HCT116 (cell line): Measurements from ENCODE around the gene S100A13. TPM values are rescaled to one million over a fixed set of nuclear protein-coding genes. Genes with fewer than 3 reads are reported as not detected.

ENCODE experiments used
- ATAC-seq: fragments of 200-7000 bp; cut with Tn5 transposase; 2 replicates; pipeline ENCODE4 v1.9.1; 2020; ENCODE audit warnings: mild to moderate bottlenecking, moderate library complexity
- BruUV-seq: library from RNA; stranded (reverse); fragments of 400-500 nt; replicated peaks from 2 replicates; lab custom pipeline; 2021; lab: Mats Ljungman, UMichigan
- CTCF ChIA-PET: fragments of 300-600 bp; sonication (Branson Sonifier 250); formaldehyde crosslinking; loops from one replicate; lab custom pipeline; 2021; ENCODE audit warnings: antibody characterized with exemption; lab: Charles Lee
- POLR2A ChIA-PET: fragments of 300-600, 350-600 bp; sonication (Branson Sonifier 250); formaldehyde crosslinking; loops from one replicate; lab custom pipeline; 2021; ENCODE audit warnings: antibody characterized with exemption; lab: Charles Lee
- RAD21 ChIA-PET, 2 experiments: fragments of 300-600 bp; sonication (Branson Sonifier 250); formaldehyde crosslinking; loops; one replicate each; lab custom pipeline; 2023; ENCODE audit warnings: low total read pairs in 2 of 2; ENCODE audit not compliant: uncharacterized antibody in 2 of 2, unreplicated experiment in 2 of 2, low non-redundant PET in 1 of 2; lab: Charles Lee
- DNase-seq: peaks from one replicate; pipeline ENCODE4 v3.0.0-alpha.2; 2010; ENCODE audit warnings: low read depth, low spot score
- H2AFZ ChIP-seq: fragments of 200-600 bp; shearing (Covaris generic), sonication (generic); 2 replicates; pipeline ENCODE4 v1.6.1; 2017; ENCODE audit warnings: low read depth, mixed run types, mixed read lengths, antibody characterized with exemption, low read length; ENCODE audit not compliant: poor library complexity, severe bottlenecking
- H3K27ac ChIP-seq: 2 replicates; pipeline ENCODE4 v1.5.1; 2012; ENCODE audit warnings: low read depth, low read length
- H3K27me3 ChIP-seq: fragments of 200-600 bp; sonication (generic); 2 replicates; pipeline ENCODE4 v1.6.1; 2016; ENCODE audit warnings: mixed run types, low read length, mixed read lengths; ENCODE audit not compliant: insufficient read depth
- H3K36me3 ChIP-seq, 2 experiments: fragments of 200-500 bp in 1 of 2; fragments of 200-600 bp in 1 of 2; sonication (Bioruptor generic) in 1 of 2; sonication (generic) in 1 of 2; 2 replicates each; pipeline versions ENCODE4 v1.5.1 to v1.6.1; 2014 to 2016; ENCODE audit warnings: low read length in 2 of 2, inconsistent platforms in 1 of 2, mixed read lengths in 1 of 2, mixed run types in 1 of 2; ENCODE audit not compliant: insufficient read depth in 2 of 2, control insufficient read depth in 1 of 2
- H3K4me1 ChIP-seq, 2 experiments: fragments of 200-600 bp in 1 of 2; sonication (generic) in 1 of 2; 2 replicates each; pipeline versions ENCODE4 v1.5.1 to v1.6.1; 2012 to 2017; ENCODE audit warnings: low read length in 2 of 2, inconsistent platforms in 1 of 2, mild to moderate bottlenecking in 1 of 2, mixed read lengths in 1 of 2, mixed run types in 1 of 2, moderate library complexity in 1 of 2; ENCODE audit not compliant: insufficient read depth in 2 of 2, control insufficient read depth in 1 of 2
- H3K4me2 ChIP-seq: fragments of 200-600 bp; sonication (generic); 2 replicates; pipeline ENCODE4 v1.6.1; 2017; ENCODE audit warnings: mixed run types, low read length, mixed read lengths
- H3K4me3 ChIP-seq, 2 experiments: fragments of 200-600 bp in 1 of 2; sonication (generic) in 1 of 2; replicated peaks in 1 of 2; 2 replicates each; pipeline ENCODE4 v1.5.1; 2011 to 2016; ENCODE audit warnings: low read length in 2 of 2, control low read depth in 1 of 2, low read depth in 1 of 2, mild to moderate bottlenecking in 1 of 2, mixed read lengths in 1 of 2, mixed run types in 1 of 2
- H3K79me2 ChIP-seq: fragments of 200-600 bp; sonication (generic); 2 replicates; pipeline ENCODE4 v1.6.1; 2017; ENCODE audit warnings: mild to moderate bottlenecking, mixed run types, low read length, moderate library complexity, mixed read lengths; ENCODE audit not compliant: insufficient read depth
- H3K9ac ChIP-seq: fragments of 200-600 bp; sonication (generic); 2 replicates; pipeline ENCODE4 v1.6.1; 2016; ENCODE audit warnings: low read length, mixed read lengths
- H3K9me2 ChIP-seq: fragments of 200-600 bp; sonication (generic), shearing (Covaris generic); 2 replicates; pipeline ENCODE4 v1.6.1; 2017; ENCODE audit warnings: mixed run types, mild to moderate bottlenecking, moderate library complexity; ENCODE audit not compliant: insufficient read depth
- H3K9me3 ChIP-seq, 2 experiments: fragments of 200-500 bp in 1 of 2; fragments of 200-600 bp in 1 of 2; sonication (Bioruptor generic) in 1 of 2; sonication (generic) in 1 of 2; 2 replicates each; pipeline ENCODE4 v1.6.1; 2014 to 2017; ENCODE audit warnings: low read length in 2 of 2, mixed read lengths in 2 of 2, inconsistent platforms in 1 of 2, low read depth in 1 of 2, mild to moderate bottlenecking in 1 of 2, mixed run types in 1 of 2, moderate library complexity in 1 of 2; ENCODE audit not compliant: control insufficient read depth in 1 of 2, insufficient read depth in 1 of 2
- H4K20me1 ChIP-seq: fragments of 200-600 bp; sonication (generic), shearing (Covaris generic); 2 replicates; pipeline ENCODE4 v1.6.1; 2017; ENCODE audit warnings: mixed run types, mild to moderate bottlenecking, moderate library complexity; ENCODE audit not compliant: insufficient read depth
- CBX3 ChIP-seq: IDR thresholded peaks from 2 replicates; pipeline ENCODE4 v1.6.1; 2012; ENCODE audit warnings: low read depth
- CEBPB ChIP-seq: IDR thresholded peaks from 2 replicates; pipeline ENCODE4 v1.6.1; 2012; ENCODE audit warnings: low read depth
- CTCF ChIP-seq, 3 experiments: fragments of 200-600 bp in 1 of 3; sonication (generic) in 1 of 3; IDR thresholded peaks in 2 of 3; conservative IDR thresholded peaks in 1 of 3; 2 replicates each; pipeline ENCODE4 v1.5.1; 2012 to 2017; ENCODE audit warnings: low read depth in 2 of 3, low read length in 2 of 3, antibody characterized with exemption in 1 of 3, borderline replicate concordance in 1 of 3, control low read depth in 1 of 3, mild to moderate bottlenecking in 1 of 3, mixed read lengths in 1 of 3, mixed run types in 1 of 3, moderate library complexity in 1 of 3; ENCODE audit not compliant: insufficient read depth in 1 of 3
- ELF1 ChIP-seq: IDR thresholded peaks from 2 replicates; pipeline ENCODE4 v1.6.1; 2012; ENCODE audit warnings: low read depth, borderline replicate concordance
- EZH2 ChIP-seq: fragments of 200-600 bp; sonication (generic); IDR thresholded peaks from 2 replicates; pipeline ENCODE4 v1.6.1; 2017; ENCODE audit warnings: antibody characterized with exemption, mixed run types
- EZH2phosphoT487 ChIP-seq: fragments of 200-600 bp; IDR thresholded peaks from 2 replicates; pipeline ENCODE4 v1.6.1; 2018; ENCODE audit warnings: antibody characterized with exemption, borderline replicate concordance
- FOSL1 ChIP-seq: IDR thresholded peaks from 2 replicates; pipeline ENCODE4 v1.6.1; 2012; ENCODE audit warnings: low read depth
- JUND ChIP-seq: IDR thresholded peaks from 2 replicates; pipeline ENCODE4 v1.6.1; 2012
- POLR2AphosphoS5 ChIP-seq: IDR thresholded peaks from 2 replicates; pipeline ENCODE4 v1.6.1; 2011; ENCODE audit warnings: mild to moderate bottlenecking, low read depth, low read length, moderate library complexity
- RAD21 ChIP-seq: IDR thresholded peaks from 2 replicates; pipeline ENCODE4 v1.6.1; 2012; ENCODE audit warnings: low read depth, mild to moderate bottlenecking
- REST ChIP-seq: IDR thresholded peaks from 2 replicates; pipeline ENCODE4 v1.6.1; 2012; ENCODE audit warnings: low read depth
- SP1 ChIP-seq: IDR thresholded peaks from 2 replicates; pipeline ENCODE4 v1.6.1; 2012; ENCODE audit warnings: low read depth
- SRF ChIP-seq: IDR thresholded peaks from 2 replicates; pipeline ENCODE4 v1.6.1; 2012; ENCODE audit warnings: low read depth
- TCF7L2 ChIP-seq: IDR thresholded peaks from 2 replicates; pipeline ENCODE4 v1.7.0; 2011; ENCODE audit warnings: borderline replicate concordance, inconsistent platforms; ENCODE audit not compliant: insufficient read depth, insufficient read length; ENCODE audit errors: extremely low read depth
- YY1 ChIP-seq: IDR thresholded peaks from 2 replicates; pipeline ENCODE4 v1.6.1; 2011; ENCODE audit warnings: low read length, low read depth, moderate library complexity, mild to moderate bottlenecking; ENCODE audit not compliant: insufficient replicate concordance; ENCODE audit errors: extremely low read depth
- ZFX ChIP-seq: fragments of 450-650 bp; IDR thresholded peaks from 2 replicates; pipeline ENCODE4 v1.6.1; 2017
- intact Hi-C: fragments of 100-400 bp; cut with micrococcal nuclease; formaldehyde crosslinking; loops from 2 replicates; pipeline ENCODE4 v1.10.0; 2022
- total RNA-seq: library from RNA; stranded (reverse); gene quantifications from one replicate; pipeline ENCODE4 v1.2.1, GENCODE V29; 2021; ENCODE audit not compliant: unreplicated experiment

S100A13 gene
- total RNA-seq, 1 experiment from 2014 or later: 143 TPM

GRCh38 chr1:153614906-153615305, 12.4 kb downstream of the S100A13 start:
- RAD21 ChIA-PET: no interaction called here
- no peak for TF ChIP-seq SRF
- TF ChIP-seq ELF1: no peak
- TF ChIP-seq CBX3: no peak
- no peak for TF ChIP-seq JUND
- TF ChIP-seq CEBPB: no peak
- TF ChIP-seq TCF7L2: no peak
- no peak for TF ChIP-seq SP1
- no peak for TF ChIP-seq EZH2
- no peak for TF ChIP-seq YY1
- TF ChIP-seq EZH2phosphoT487: no peak
- no peak for TF ChIP-seq CTCF (IDR thresholded peaks at IDR 0.05 in 2 of 3, conservative IDR thresholded peaks at IDR 0.05 in 1 of 3; ENCODE audit: borderline replicate concordance in 1 of 3, insufficient read depth in 1 of 3, low read depth in 2 of 3, low read length in 2 of 3)
- no peak for TF ChIP-seq RAD21
- no peak for TF ChIP-seq ZFX
- no peak for TF ChIP-seq POLR2AphosphoS5
- no peak for TF ChIP-seq REST
- TF ChIP-seq FOSL1: no peak
- POLR2A ChIA-PET: interaction anchor here (0.8 to 9.1 kb wide), 9 partner anchors 12 to 99 kb away, joined by 3 to 172 read pairs (median 5); partner anchors contain the start of genes CHTOP, S100A1, S100A13 and S100A4
- ATAC-seq (no peak), DNase-seq (no peak)
- no peaks in the 10 kb centered on the region for H4K20me1 ChIP-seq
- no TSS peak for BruUV-seq
- intact Hi-C loops: loop anchor here (5.0 kb wide), 1 partner anchor 83 kb away; no protein-coding TSS in a partner anchor
- peak overlapping the region; percentile 34 for H3K27ac ChIP-seq
- peak overlapping the region; percentile 5 for H3K9ac ChIP-seq
- H3K4me3 ChIP-seq: peak overlapping the region; percentile 50 to 57; a peak in 2 of 4 replicates
- no peak overlapping the region for H2AFZ ChIP-seq
- H3K4me1 ChIP-seq: peaks cover 55 to 77% of the 10 kb centered on the region in 2 experiments
- no peaks in the 10 kb centered on the region for H3K9me2 ChIP-seq
- H3K79me2 ChIP-seq: peaks cover 51% of the 10 kb centered on the region
- no peaks in the 10 kb centered on the region for H3K36me3 ChIP-seq
- H3K27me3 ChIP-seq: no peaks in the 10 kb centered on the region
- CTCF ChIA-PET: interaction anchor here (1.2 to 7.7 kb wide), 3 partner anchors 12 to 43 kb away, joined by 4 to 76 read pairs (median 33); partner anchors contain the start of genes S100A1 and S100A13
- H3K9me3 ChIP-seq: no peaks in the 10 kb centered on the region
- H3K4me2 ChIP-seq: peak overlapping the region; percentile 73
